Fibroblast of skin of back (primary cell): ENCODE measurements around the gene XIRP1.
"Not testable (repeated sequence)": the region's sequence is repeated elsewhere in the genome, so short reads cannot be mapped to it uniquely, and the experiment has no call there.

Experiments used
- DNase-seq: peaks from one replicate; pipeline ENCODE4 v3.0.0-alpha.2; 2013

Gene XIRP1

GRCh38 chr3:39185959-39186691 is 6.3 kb downstream of the XIRP1 start:
- no peak for DNase-seq

- DNase-seq = no peak
Measured at GRCh38 chr3:39185326-39185958, 7.0 kb downstream of the XIRP1 start.

- DNase-seq = no peak
Measured at GRCh38 chr3:39184968-39185285, 7.5 kb downstream of the XIRP1 start.

- DNase-seq = no peak
Measured at GRCh38 chr3:39184081-39184967, 8.1 kb downstream of the XIRP1 start.

- DNase-seq = no peak
Measured at GRCh38 chr3:39183211-39184080, 8.9 kb downstream of the XIRP1 start.

- no peak for DNase-seq
Measured at GRCh38 chr3:39181408-39182335, 10.7 kb downstream of the XIRP1 start.

GRCh38 chr3:39180546-39181346 is 11.6 kb downstream of the XIRP1 start:
- DNase-seq = peak; percentile 81

GRCh38 chr3:39180183-39180545 is 12.2 kb downstream of the XIRP1 start:
- DNase-seq = no peak

GRCh38 chr3:39178553-39178952 is 13.8 kb downstream of the XIRP1 start:
- peak; percentile 30 for DNase-seq

- DNase-seq = peak; percentile 92
Measured at GRCh38 chr3:39177708-39178332, 14.6 kb downstream of the XIRP1 start.

- DNase-seq = no peak
Measured at GRCh38 chr3:39176025-39176714, 16.2 kb downstream of the XIRP1 start.

GRCh38 chr3:39173318-39174125 is 18.9 kb downstream of the XIRP1 start:
- DNase-seq = no peak

- no peak for DNase-seq
Measured at GRCh38 chr3:39171860-39172259, 20.5 kb downstream of the XIRP1 start.

GRCh38 chr3:39170877-39171276 is 21.5 kb downstream of the XIRP1 start:
- DNase-seq = not testable (repeated sequence)

- DNase-seq = no peak
Measured at GRCh38 chr3:39170461-39170860, 21.9 kb downstream of the XIRP1 start.

- DNase-seq = no peak
Measured at GRCh38 chr3:39169712-39170111, 22.7 kb downstream of the XIRP1 start.

- no peak for DNase-seq
Measured at GRCh38 chr3:39168156-39168780, 24.1 kb downstream of the XIRP1 start.

- DNase-seq = peak; percentile 76
Measured at GRCh38 chr3:39166932-39167532, 25.4 kb downstream of the XIRP1 start.
